Measurements from ENCODE around the gene LRTM2.

GRCh38 chr12:1864456-1864855 lies 44.1 kb downstream of the LRTM2 start:
- no peak for TF ChIP-seq POLR2AphosphoS5 (IDR thresholded peaks at IDR 0.05; ENCODE audit: low read depth, low read length)
- TF ChIP-seq POLR2A (IDR thresholded peaks at IDR 0.05; ENCODE audit: low read depth, low read length): no peak
